HTERT RPE-1 (cell line): ENCODE data around the gene BBC3.

Source experiments
- in situ Hi-C: fragments of 300-500 bp; cut with MboI; formaldehyde crosslinking; loops from 4 replicates; pipeline ENCODE4 v1.14.3; 2020; ENCODE audit warnings: low sequenced_read_pairs

BBC3 gene

DNA sequence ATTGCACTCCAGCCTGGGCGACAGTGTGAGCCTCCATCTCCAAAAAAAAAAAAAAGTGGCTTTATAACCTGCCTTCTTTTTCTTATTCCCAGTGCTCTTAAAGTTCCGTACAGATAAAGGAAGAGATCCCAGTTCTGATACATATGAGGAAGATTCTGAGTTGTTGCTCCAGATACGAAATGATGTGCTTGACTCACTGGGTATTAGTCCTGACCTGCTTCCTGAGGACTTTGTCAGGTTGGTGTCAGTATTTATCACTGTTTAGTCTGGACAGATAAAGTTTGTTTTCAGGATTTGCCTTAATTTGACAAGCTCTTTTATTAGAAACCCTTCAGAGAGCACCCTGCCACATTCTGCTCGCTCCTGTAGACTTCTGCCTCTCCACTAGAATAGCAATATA lies 33.9 kb downstream of the BBC3 start:
- in situ Hi-C loops, result no loop called here

DNA sequence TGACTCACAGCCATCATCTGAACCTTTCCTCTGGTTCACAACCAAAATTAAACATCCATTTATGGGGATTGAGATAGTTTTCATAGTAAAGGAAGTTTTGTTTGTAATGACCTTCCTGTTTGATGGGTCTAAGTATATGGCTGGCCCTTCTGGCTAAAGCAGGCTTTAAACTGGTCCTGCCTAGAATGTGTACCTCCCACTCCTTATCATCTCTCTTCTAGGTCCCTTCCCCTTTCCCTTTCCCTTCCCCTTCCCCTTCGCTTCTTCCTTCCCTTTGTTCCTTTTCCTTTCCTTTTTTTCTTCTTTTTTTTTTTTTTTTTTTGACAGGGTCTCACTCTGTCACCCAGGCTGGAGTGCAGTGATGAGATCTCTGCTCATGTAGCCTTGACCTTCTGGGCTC lies 35.6 kb downstream of the BBC3 start:
- in situ Hi-C loops, result no loop called here

- in situ Hi-C loops, result no loop called here
Observed at GRCh38 chr19:47190167-47190727, 40.8 kb downstream of the BBC3 start.

GRCh38 chr19:47188507-47189033 lies 42.4 kb downstream of the BBC3 start:
- in situ Hi-C loops, result no loop called here

DNA sequence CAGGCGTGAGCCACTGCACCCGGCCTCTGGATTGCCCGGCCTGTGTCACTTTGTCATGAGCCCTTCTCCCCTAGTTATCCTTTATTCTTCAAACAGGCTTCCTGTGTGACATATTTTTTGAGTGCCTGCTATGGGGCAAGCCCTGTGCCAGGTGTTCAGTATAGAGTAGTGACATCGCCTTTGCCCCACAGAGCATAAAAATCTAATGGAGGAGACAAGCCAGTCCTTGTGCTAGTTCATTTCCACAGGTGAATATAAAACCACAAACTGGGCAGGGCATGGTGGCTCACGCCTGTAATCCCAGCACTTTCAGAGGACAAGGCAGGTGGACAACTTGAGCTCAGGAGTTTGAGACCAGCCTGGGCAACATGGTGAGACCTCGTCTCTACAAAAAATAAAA lies 43.2 kb downstream of the BBC3 start:
- in situ Hi-C loops, result no loop called here

DNA sequence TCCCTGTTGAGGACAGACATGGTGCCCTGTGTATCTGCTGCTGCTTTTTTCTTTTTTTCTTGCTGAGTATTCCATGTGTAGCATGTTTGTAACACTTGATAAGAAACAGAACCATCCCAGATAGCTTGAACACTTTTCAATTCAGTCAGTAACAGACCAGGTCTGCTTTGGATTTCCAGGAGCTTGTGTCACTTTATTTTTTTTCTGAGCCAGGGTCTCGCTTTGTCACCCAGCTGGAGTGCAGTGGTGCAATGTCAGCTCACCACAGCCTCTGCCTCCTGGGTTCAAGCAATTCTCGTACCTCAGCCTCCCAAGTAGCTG lies 43.7 kb downstream of the BBC3 start:
- in situ Hi-C loops, result no loop called here

DNA sequence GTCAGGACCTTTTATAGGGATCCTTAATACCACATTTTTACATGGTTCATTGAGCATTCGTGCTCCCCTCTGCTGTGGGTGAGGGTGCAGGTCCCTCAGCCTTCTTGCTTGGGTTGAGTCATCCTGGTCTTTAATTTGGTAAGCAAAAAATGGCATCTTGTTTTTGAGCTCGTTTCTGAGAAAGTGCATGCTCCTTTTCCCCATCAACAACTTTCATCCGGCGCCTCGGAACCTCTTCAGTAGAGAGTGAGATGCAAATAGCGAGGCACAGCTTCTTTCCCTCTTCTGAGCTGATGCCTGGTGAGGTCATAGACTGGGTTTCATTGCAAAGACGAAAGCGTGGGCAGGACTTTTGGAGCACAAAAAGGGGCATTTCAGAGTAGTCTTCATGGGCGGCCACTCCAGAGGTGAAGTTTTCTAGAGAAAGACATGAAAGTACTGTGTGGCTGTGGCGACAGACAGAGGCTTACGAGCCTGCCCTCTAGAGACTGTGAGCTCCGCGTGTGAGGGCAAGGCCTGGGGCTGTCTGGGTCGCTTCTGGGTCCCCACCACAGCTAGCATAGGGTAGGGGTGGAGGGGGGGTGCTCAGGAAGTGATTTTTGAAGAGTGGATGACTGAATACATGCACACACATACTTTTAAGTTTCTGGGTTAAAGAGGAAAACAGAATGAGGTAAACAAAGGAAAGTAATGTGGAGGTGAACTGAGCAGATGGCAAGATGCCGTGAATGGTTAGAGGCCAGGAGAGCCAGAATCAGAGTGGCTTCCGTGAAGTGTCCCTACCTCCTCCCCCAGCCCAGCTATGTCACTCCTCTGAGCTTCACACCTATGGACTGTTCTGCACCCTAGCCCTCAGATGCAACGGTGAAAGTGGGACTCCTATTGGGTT lies 44.3 kb downstream of the BBC3 start:
- in situ Hi-C loops, result no loop called here

GRCh38 chr19:47183601-47184000 lies 47.4 kb downstream of the BBC3 start:
- in situ Hi-C loops, result no loop called here

- in situ Hi-C loops, result no loop called here
Observed at GRCh38 chr19:47179653-47180310, 51.2 kb downstream of the BBC3 start.

GRCh38 chr19:47176627-47177090 lies 54.3 kb downstream of the BBC3 start:
- in situ Hi-C loops, result no loop called here

- in situ Hi-C loops, result no loop called here
Observed at GRCh38 chr19:47176071-47176626, 54.9 kb downstream of the BBC3 start.

- in situ Hi-C loops, result no loop called here
Observed at GRCh38 chr19:47172666-47173455, 58.1 kb downstream of the BBC3 start.
